Activated B cell treated with CpG ODN at 0.5 μM for 24 hours (primary cell): Measurements from ENCODE around the gene CDK2AP2. TPM values are rescaled to one million over a fixed set of nuclear protein-coding genes. Genes with fewer than 3 reads are reported as not detected.

Source experiments
- ATAC-seq: fragments of 200-7000 bp; cut with Tn5 transposase; one replicate; pipeline ENCODE4 v1.10.0; 2021; ENCODE audit warnings: low read depth, mild to moderate bottlenecking, moderate library complexity
- CTCF ChIA-PET: fragments of 350-600 bp; sonication (Branson Sonifier 250); formaldehyde crosslinking; loops from one replicate; lab custom pipeline; 2021; ENCODE audit warnings: antibody characterized with exemption; lab: Charles Lee
- POLR2A ChIA-PET: fragments of 350-600 bp; sonication (Branson Sonifier 250); formaldehyde crosslinking; loops from one replicate; lab custom pipeline; 2021; ENCODE audit warnings: antibody characterized with exemption; lab: Charles Lee
- DNase-seq: peaks from one replicate; pipeline ENCODE4 v3.0.0; 2022
- H3K27ac Mint-ChIP-seq: one replicate; pipeline ENCODE4 v1.8.0; 2020; ENCODE audit warnings: mixed read lengths
- H3K27me3 Mint-ChIP-seq: one replicate; pipeline ENCODE4 v1.8.0; 2021; ENCODE audit warnings: mixed read lengths
- H3K36me3 Mint-ChIP-seq: one replicate; pipeline ENCODE4 v1.8.0; 2021; ENCODE audit warnings: low read depth, mixed read lengths
- H3K4me1 Mint-ChIP-seq: one replicate; pipeline ENCODE4 v1.8.0; 2021; ENCODE audit warnings: mixed read lengths
- H3K4me3 Mint-ChIP-seq: one replicate; pipeline ENCODE4 v1.8.0; 2020; ENCODE audit warnings: mild to moderate bottlenecking, mixed read lengths
- H3K9me3 Mint-ChIP-seq: one replicate; pipeline ENCODE4 v1.8.0; 2020; ENCODE audit warnings: mixed read lengths
- CTCF ChIP-seq: fragments of 200-600 bp; IDR thresholded peaks from one replicate; pipeline ENCODE4 v1.8.0; 2022; ENCODE audit warnings: antibody characterized with exemption, mild to moderate bottlenecking
- intact Hi-C: fragments of 100-400 bp; cut with micrococcal nuclease; formaldehyde crosslinking; loops from one replicate; pipeline ENCODE4 v1.15.1; 2024
- total RNA-seq: library from RNA; stranded (reverse); gene quantifications from 2 replicates; pipeline ENCODE4 v1.2.3, GENCODE V29; 2022

The CDK2AP2 gene
- total RNA-seq, 1 donor from 2014 or later: 67.1 TPM

- DNase-seq (no peak), ATAC-seq (no peak)
- ChIA-PET POLR2A (interaction anchor here (0.5 kb wide), 1 partner anchor 249 kb away, joined by 4 read pairs; no protein-coding TSS in a partner anchor), CTCF (no interaction called here)
- no peak for TF ChIP-seq CTCF
- no peaks in the 10 kb centered on the region for H3K4me1 Mint-ChIP-seq
- intact Hi-C loops: no loop called here
- H3K36me3 Mint-ChIP-seq: no peaks in the 10 kb centered on the region
- no peak overlapping the region for H3K27ac Mint-ChIP-seq
- H3K27me3 Mint-ChIP-seq: peaks cover 6% of the 10 kb centered on the region
- H3K4me3 Mint-ChIP-seq: no peak overlapping the region
- no peaks in the 10 kb centered on the region for H3K9me3 Mint-ChIP-seq
Observed at GRCh38 chr11:67541198-67541597, 33.2 kb upstream of the CDK2AP2 start.

GRCh38 chr11:67539550-67539949 is 31.6 kb upstream of the CDK2AP2 start:
- POLR2A ChIA-PET: no interaction called here
- Mint-ChIP-seq H3K27ac (no peak overlapping the region), H3K36me3 (no peaks in the 10 kb centered on the region), H3K4me1 (no peaks in the 10 kb centered on the region), H3K4me3 (no peak overlapping the region), H3K9me3 (peaks cover 2% of the 10 kb centered on the region), H3K27me3 (peaks cover 7% of the 10 kb centered on the region)
- CTCF ChIA-PET: no interaction called here
- DNase-seq (no peak), ATAC-seq (no peak)
- intact Hi-C loops: no loop called here
- no peak for TF ChIP-seq CTCF

GRCh38 chr11:67538823-67539505 is 31.0 kb upstream of the CDK2AP2 start:
- H3K36me3 Mint-ChIP-seq: no peaks in the 10 kb centered on the region
- CTCF ChIA-PET: no interaction called here
- DNase-seq: no peak
- peaks cover 2% of the 10 kb centered on the region for H3K9me3 Mint-ChIP-seq
- intact Hi-C loops: no loop called here
- no peak for TF ChIP-seq CTCF
- H3K4me1 Mint-ChIP-seq: no peaks in the 10 kb centered on the region
- peaks cover 8% of the 10 kb centered on the region for H3K27me3 Mint-ChIP-seq
- H3K27ac Mint-ChIP-seq: no peak overlapping the region
- H3K4me3 Mint-ChIP-seq: no peak overlapping the region
- POLR2A ChIA-PET: no interaction called here
- no peak for ATAC-seq

- no peak for TF ChIP-seq CTCF
Observed at GRCh38 chr11:67538306-67538705, 30.3 kb upstream of the CDK2AP2 start.

GRCh38 chr11:67535561-67535960 is 27.6 kb upstream of the CDK2AP2 start:
- Mint-ChIP-seq H3K9me3 (peaks cover 9% of the 10 kb centered on the region), H3K4me3 (no peak overlapping the region), H3K36me3 (no peaks in the 10 kb centered on the region), H3K4me1 (no peaks in the 10 kb centered on the region), H3K27me3 (peaks cover 8% of the 10 kb centered on the region), H3K27ac (no peak overlapping the region)
- TF ChIP-seq CTCF: no peak
- ChIA-PET CTCF (no interaction called here), POLR2A (no interaction called here)
- intact Hi-C loops: no loop called here
- ATAC-seq: no peak
- no peak for DNase-seq

More at GRCh38 chr11:67538306-67538705, 30.3 kb upstream of the CDK2AP2 start:
- no peak for ATAC-seq
- Mint-ChIP-seq H3K4me3 (no peak overlapping the region), H3K36me3 (no peaks in the 10 kb centered on the region), H3K27ac (no peak overlapping the region), H3K4me1 (no peaks in the 10 kb centered on the region), H3K27me3 (peaks cover 8% of the 10 kb centered on the region), H3K9me3 (peaks cover 5% of the 10 kb centered on the region)
- no peak for DNase-seq
- CTCF ChIA-PET: no interaction called here
- intact Hi-C loops: no loop called here
- POLR2A ChIA-PET: no interaction called here
